Endothelial cell of umbilical vein (primary cell): ENCODE data around the gene ATXN3. TPM values are rescaled to one million over a fixed set of nuclear protein-coding genes. Genes with fewer than 3 reads are reported as not detected.

Experiments
- BruUV-seq: library from RNA; stranded (reverse); fragments of 400-500 nt; replicated peaks from 2 replicates; lab custom pipeline; 2021; lab: Mats Ljungman, UMichigan
- CTCF ChIA-PET: fragments of 300-600, 350-600 bp; sonication (Branson Sonifier 250); formaldehyde crosslinking; loops from one replicate; lab custom pipeline; 2021; ENCODE audit warnings: antibody characterized with exemption, inconsistent platforms; lab: Charles Lee
- POLR2A ChIA-PET: fragments of 300-600, 350-600 bp; sonication (Branson Sonifier 250); formaldehyde crosslinking; loops from one replicate; lab custom pipeline; 2021; ENCODE audit warnings: antibody characterized with exemption, inconsistent platforms; lab: Charles Lee
- DNase-seq: peaks from one replicate; pipeline ENCODE4 v3.0.0-alpha.2; 2011; ENCODE audit warnings: low read depth, low spot score
- FAIRE-seq: peaks from 2 replicates; lab custom pipeline; 2011; peaks lifted over from hg19 to GRCh38; lab: Jason Lieb, UNC
- H2AFZ ChIP-seq: 2 replicates; pipeline ENCODE4 v1.6.0; 2012; ENCODE audit warnings: low read depth, low read length, control low read depth, inconsistent platforms
- H3K27ac ChIP-seq: 2 replicates; pipeline ENCODE4 v1.5.1; 2011; ENCODE audit warnings: low read depth, mild to moderate bottlenecking, control low read depth, low read length, moderate library complexity; ENCODE audit not compliant: insufficient read depth
- H3K27me3 ChIP-seq, 2 experiments: 2 replicates each; pipeline versions ENCODE4 v1.6.0 to v1.6.1; 2011; ENCODE audit warnings: low read length in 2 of 2, mixed read lengths in 1 of 2; ENCODE audit not compliant: control insufficient read depth in 2 of 2, insufficient read depth in 2 of 2
- H3K36me3 ChIP-seq, 2 experiments: 2 replicates in 1 of 2; 3 replicates in 1 of 2; pipeline ENCODE4 v1.5.1; 2011; ENCODE audit warnings: low read length in 2 of 2, mild to moderate bottlenecking in 1 of 2, moderate library complexity in 1 of 2; ENCODE audit not compliant: control insufficient read depth in 2 of 2, insufficient read depth in 2 of 2; ENCODE audit errors: extremely low read depth in 1 of 2
- H3K4me1 ChIP-seq: 3 replicates; pipeline ENCODE4 v1.5.1; 2011; ENCODE audit warnings: mild to moderate bottlenecking, low read length; ENCODE audit not compliant: control insufficient read depth, insufficient read depth; ENCODE audit errors: extremely low read depth
- H3K4me2 ChIP-seq: 2 replicates; pipeline ENCODE4 v1.6.1; 2011; ENCODE audit warnings: low read length, control low read depth, mixed read lengths; ENCODE audit not compliant: insufficient read depth
- H3K4me3 ChIP-seq, 3 experiments: fragments of 200-600 bp in 1 of 3; sonication (generic), shearing (Covaris generic) in 1 of 3; replicated peaks in 1 of 3; 2 replicates each; pipeline ENCODE4 v1.5.1; 2011 to 2016; ENCODE audit warnings: control low read depth in 3 of 3, low read length in 3 of 3, mild to moderate bottlenecking in 2 of 3, inconsistent platforms in 1 of 3, low read depth in 1 of 3, moderate library complexity in 1 of 3; ENCODE audit not compliant: insufficient read depth in 1 of 3
- H3K79me2 ChIP-seq: 2 replicates; pipeline ENCODE4 v1.6.0; 2012; ENCODE audit warnings: low read length, inconsistent platforms; ENCODE audit not compliant: control insufficient read depth, insufficient read depth
- H3K9ac ChIP-seq: replicated peaks from 2 replicates; pipeline ENCODE3; 2011; ENCODE audit warnings: low read length, control low read depth; ENCODE audit not compliant: insufficient read depth; ENCODE audit errors: extremely low read depth
- H3K9me1 ChIP-seq: replicated peaks from 3 replicates; pipeline ENCODE4 v1.6.0; 2011; ENCODE audit warnings: mild to moderate bottlenecking, low read length; ENCODE audit not compliant: control insufficient read depth, insufficient read depth; ENCODE audit errors: extremely low read depth
- H3K9me3 ChIP-seq: replicated peaks from 2 replicates; pipeline ENCODE4 v1.5.1; 2012; ENCODE audit warnings: low read length, inconsistent platforms; ENCODE audit not compliant: control insufficient read depth, insufficient read depth
- H4K20me1 ChIP-seq: replicated peaks from 2 replicates; pipeline ENCODE3; 2011; ENCODE audit warnings: mild to moderate bottlenecking, low read length; ENCODE audit not compliant: control insufficient read depth, insufficient read depth; ENCODE audit errors: extremely low read depth
- EZH2 ChIP-seq: IDR thresholded peaks from 2 replicates; pipeline ENCODE4 v1.6.1; 2012; ENCODE audit warnings: borderline replicate concordance, low read depth, mild to moderate bottlenecking, moderate library complexity, low read length, inconsistent platforms; ENCODE audit not compliant: severe bottlenecking
- FOS ChIP-seq: IDR thresholded peaks from 2 replicates; pipeline ENCODE4 v1.6.1; 2011; ENCODE audit warnings: mild to moderate bottlenecking, low read length, moderate library complexity, borderline replicate concordance; ENCODE audit not compliant: insufficient read depth
- GATA2 ChIP-seq: IDR thresholded peaks from 2 replicates; pipeline ENCODE4 v1.7.0; 2011; ENCODE audit warnings: low read depth, mild to moderate bottlenecking, moderate library complexity, mixed read lengths, low read length; ENCODE audit not compliant: insufficient read length, insufficient read depth
- JUN ChIP-seq: IDR thresholded peaks from 2 replicates; pipeline ENCODE4 v1.6.1; 2011; ENCODE audit warnings: borderline replicate concordance, low read depth; ENCODE audit not compliant: insufficient read length, insufficient read depth
- MYC ChIP-seq: IDR thresholded peaks from one replicate; pipeline ENCODE4 v1.6.1; 2011; ENCODE audit warnings: mild to moderate bottlenecking, low read depth, low read length
- POLR2A ChIP-seq: IDR thresholded peaks from 2 replicates; pipeline ENCODE4 v1.6.1; 2012; ENCODE audit warnings: low read depth, mild to moderate bottlenecking, control low read depth, low read length
- POLR2AphosphoS5 ChIP-seq: IDR thresholded peaks from 2 replicates; pipeline ENCODE4 v1.6.1; 2012; ENCODE audit warnings: low read depth, mild to moderate bottlenecking, control low read depth, low read length, moderate library complexity; ENCODE audit not compliant: insufficient read depth
- dilution Hi-C: fragments of 300-500 bp; cut with MboI; formaldehyde crosslinking; loops from one replicate; pipeline ENCODE4 v1.15.0; 2019; ENCODE audit warnings: low sequenced_read_pairs; ENCODE audit not compliant: extremely low pct_ligation_motif_present
- intact Hi-C: fragments of 100-400 bp; cut with micrococcal nuclease; formaldehyde crosslinking; loops from one replicate; pipeline ENCODE4 v1.10.0; 2022
- polyA plus RNA-seq, 4 experiments: library from polyadenylated mRNA; depleted of rRNA in 3 of 4; stranded (reverse) in 3 of 4; unstranded in 1 of 4; fragments of >200 nt; gene quantifications; 2 replicates each; pipeline versions ENCODE4 v1.2.1 to v1.2.3, GENCODE V29; 2011 to 2012; ENCODE audit warnings: missing spikeins in 1 of 4
- total RNA-seq: library from RNA; stranded (reverse); gene quantifications from 2 replicates; pipeline ENCODE4 v1.2.3, GENCODE V29; 2021
- TF ChIP-seq, protein P1 (sequence below): IDR thresholded peaks from 2 replicates; pipeline ENCODE4 v1.6.1; 2011; ENCODE audit not compliant: insufficient read depth, insufficient read length
- TF ChIP-seq, protein P2 (sequence below), 2 donors: IDR thresholded peaks; 1 replicate in 1 of 2; 2 replicates in 1 of 2; pipeline ENCODE4 v1.5.1; 2011; ENCODE audit warnings: low read length in 2 of 2, mild to moderate bottlenecking in 2 of 2, moderate library complexity in 2 of 2, control low read depth in 1 of 2, inconsistent platforms in 1 of 2, low read depth in 1 of 2; ENCODE audit not compliant: insufficient read depth in 1 of 2; ENCODE audit errors: extremely low read depth in 1 of 2

ATXN3 gene
- total and polyA plus RNA-seq, 2 donors (not counting 3 experiments of a cell fraction or from before 2014, with no cell fraction given), result 7.9 to 30.2 TPM

- no TSS peak for BruUV-seq
- no peak for DNase-seq
- H3K4me3 ChIP-seq, result peak overlapping the region; percentile 40 to 89 (median 79)
- peak overlapping the region; percentile 75 for H3K27ac ChIP-seq
- FAIRE-seq, result no peak
- no peak overlapping the region for H2AFZ ChIP-seq
- peaks cover 7% of the 10 kb centered on the region for H3K4me1 ChIP-seq
- TF ChIP-seq, protein P1, sequence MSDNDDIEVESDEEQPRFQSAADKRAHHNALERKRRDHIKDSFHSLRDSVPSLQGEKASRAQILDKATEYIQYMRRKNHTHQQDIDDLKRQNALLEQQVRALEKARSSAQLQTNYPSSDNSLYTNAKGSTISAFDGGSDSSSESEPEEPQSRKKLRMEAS, result no peak
- no peak for TF ChIP-seq EZH2
- TF ChIP-seq POLR2A, result no peak
- TF ChIP-seq POLR2AphosphoS5, result no peak
- TF ChIP-seq GATA2, result no peak
- TF ChIP-seq JUN, result no peak
- no peaks in the 10 kb centered on the region for H3K27me3 ChIP-seq
- H3K9me1 ChIP-seq, result no peaks in the 10 kb centered on the region
- ChIA-PET CTCF (interaction anchor here (1.4 to 10.1 kb wide), 3 partner anchors 15 to 126 kb away, joined by 4 to 145 read pairs (median 6); partner anchors contain the start of gene ATXN3), POLR2A (interaction anchor here (1.6 to 2.5 kb wide), 2 partner anchors 16 to 336 kb away, joined by 4 to 15 read pairs; partner anchors contain the start of gene ATXN3)
- H3K4me2 ChIP-seq, result peak overlapping the region; percentile 78
- no peaks in the 10 kb centered on the region for H3K9me3 ChIP-seq
- H3K79me2 ChIP-seq, result peaks cover 35% of the 10 kb centered on the region
- dilution Hi-C loops, result no loop called here
- no peaks in the 10 kb centered on the region for H4K20me1 ChIP-seq
- H3K36me3 ChIP-seq, result peaks cover 2% of the 10 kb centered on the region in 2 experiments
- H3K9ac ChIP-seq, result peak overlapping the region; percentile 92
- intact Hi-C loops, result loop anchor here (1.0 to 5.0 kb wide), 5 partner anchors 82 to 670 kb away; partner anchors contain the start of genes FBLN5, GOLGA5 and TRIP11
Measured at GRCh38 chr14:92122761-92123160, 16.4 kb upstream of the ATXN3 start.

DNA sequence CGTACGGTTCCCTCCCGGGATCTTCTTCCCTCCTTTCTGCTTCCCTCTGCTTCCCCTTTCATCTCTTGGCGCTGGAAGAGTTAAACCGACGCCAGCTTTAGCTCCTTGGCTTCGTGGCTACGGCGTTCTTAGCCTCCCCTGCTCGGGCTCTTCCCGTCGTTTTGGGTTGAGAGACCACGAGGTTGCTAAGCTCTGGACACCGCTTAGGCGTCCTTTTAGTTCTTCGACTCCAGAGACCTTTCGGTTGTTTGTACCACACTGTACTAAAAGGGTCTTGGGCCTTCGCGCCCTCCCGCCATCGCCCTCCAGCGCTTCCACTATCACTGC is 15.9 kb upstream of the ATXN3 start:
- Histone ChIP-seq H3K36me3 (peaks cover 0 to 2% of the 10 kb centered on the region in 2 experiments), H2AFZ (peak overlapping the region; percentile 74), H3K4me2 (peak overlapping the region; percentile 78), H3K27ac (peak overlapping the region; percentile 75), H3K9me1 (no peaks in the 10 kb centered on the region), H3K9ac (peak overlapping the region; percentile 92), H4K20me1 (no peaks in the 10 kb centered on the region), H3K4me3 (peak overlapping the region; percentile 40 to 89 (median 79)), H3K27me3 (no peaks in the 10 kb centered on the region), H3K79me2 (peaks cover 35% of the 10 kb centered on the region), H3K9me3 (no peaks in the 10 kb centered on the region), H3K4me1 (peaks cover 7% of the 10 kb centered on the region)
- ChIA-PET CTCF (interaction anchor here (1.0 to 10.1 kb wide), 8 partner anchors 12 to 568 kb away, joined by 3 to 145 read pairs (median 5); partner anchors contain the start of gene ATXN3), POLR2A (interaction anchor here (1.0 to 2.5 kb wide), 3 partner anchors 16 to 672 kb away, joined by 3 to 15 read pairs (median 4); partner anchors contain the start of genes ATXN3 and GOLGA5)
- dilution Hi-C loops, result no loop called here
- TF ChIP-seq MYC, result no peak
- no peak for TF ChIP-seq JUN
- no peak for TF ChIP-seq POLR2AphosphoS5
- no peak for TF ChIP-seq EZH2
- TF ChIP-seq, protein P1, result no peak
- no peak for TF ChIP-seq POLR2A
- TF ChIP-seq FOS, result no peak
- TF ChIP-seq, protein P2, sequence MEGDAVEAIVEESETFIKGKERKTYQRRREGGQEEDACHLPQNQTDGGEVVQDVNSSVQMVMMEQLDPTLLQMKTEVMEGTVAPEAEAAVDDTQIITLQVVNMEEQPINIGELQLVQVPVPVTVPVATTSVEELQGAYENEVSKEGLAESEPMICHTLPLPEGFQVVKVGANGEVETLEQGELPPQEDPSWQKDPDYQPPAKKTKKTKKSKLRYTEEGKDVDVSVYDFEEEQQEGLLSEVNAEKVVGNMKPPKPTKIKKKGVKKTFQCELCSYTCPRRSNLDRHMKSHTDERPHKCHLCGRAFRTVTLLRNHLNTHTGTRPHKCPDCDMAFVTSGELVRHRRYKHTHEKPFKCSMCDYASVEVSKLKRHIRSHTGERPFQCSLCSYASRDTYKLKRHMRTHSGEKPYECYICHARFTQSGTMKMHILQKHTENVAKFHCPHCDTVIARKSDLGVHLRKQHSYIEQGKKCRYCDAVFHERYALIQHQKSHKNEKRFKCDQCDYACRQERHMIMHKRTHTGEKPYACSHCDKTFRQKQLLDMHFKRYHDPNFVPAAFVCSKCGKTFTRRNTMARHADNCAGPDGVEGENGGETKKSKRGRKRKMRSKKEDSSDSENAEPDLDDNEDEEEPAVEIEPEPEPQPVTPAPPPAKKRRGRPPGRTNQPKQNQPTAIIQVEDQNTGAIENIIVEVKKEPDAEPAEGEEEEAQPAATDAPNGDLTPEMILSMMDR (IDR thresholded peaks at IDR 0.05; ENCODE audit: extremely low read depth in 1 of 2, insufficient read depth in 1 of 2, low read depth in 1 of 2, low read length in 2 of 2), result no peak
- intact Hi-C loops, result loop anchor here (1.0 to 5.0 kb wide), 5 partner anchors 82 to 670 kb away; partner anchors contain the start of genes FBLN5, GOLGA5 and TRIP11
- FAIRE-seq (no peak), DNase-seq (peak; percentile 65)
- no TSS peak for BruUV-seq
